Measurements from ENCODE around the gene ARHGEF28.

DNA sequence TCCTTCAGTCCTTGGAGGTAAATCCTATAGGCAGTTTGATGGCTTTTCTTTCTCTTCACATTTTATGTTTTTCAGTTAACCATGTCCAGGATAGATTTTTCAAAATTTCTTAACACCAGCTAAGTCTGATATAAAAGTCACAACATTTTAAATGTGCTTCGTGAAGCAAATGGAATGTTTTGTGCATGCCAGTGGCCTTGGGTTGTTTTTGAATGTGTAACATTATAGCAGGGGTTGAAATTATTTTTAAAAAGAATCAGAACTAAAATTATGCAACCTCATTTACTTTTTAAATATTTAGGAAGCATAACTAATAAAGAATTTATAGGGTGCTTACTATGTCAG lies 201.1 kb downstream of the ARHGEF28 start:
- TF ChIP-seq SUZ12 (IDR thresholded peaks at IDR 0.05; ENCODE audit: extremely low read depth, insufficient read depth, insufficient read length) (no peak), YY1 (IDR thresholded peaks at IDR 0.05; ENCODE audit: insufficient read depth, insufficient read length) (no peak)
